ENCODE measurements around the gene PPP2R5D.

DNA sequence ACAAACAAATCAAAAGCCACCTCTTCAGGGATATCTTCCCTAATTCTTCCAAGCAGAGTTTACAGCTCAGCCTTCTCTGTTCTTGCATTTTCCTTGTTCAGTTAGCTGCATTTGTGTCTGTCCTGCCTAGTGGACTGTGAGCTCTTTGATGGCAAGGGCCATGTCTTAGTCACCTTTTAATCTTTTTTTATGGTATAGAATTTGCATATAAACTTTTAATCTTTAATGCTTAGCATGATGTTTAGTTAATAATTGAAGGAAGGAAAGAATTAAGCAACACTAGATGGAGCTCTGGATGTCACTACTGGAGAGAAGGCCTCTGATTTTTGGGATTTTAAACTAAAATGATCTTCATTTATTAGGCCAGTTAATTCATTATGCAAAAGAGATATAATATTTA is 12.1 kb downstream of the PPP2R5D start:
- TF ChIP-seq POLR2A (IDR thresholded peaks at IDR 0.05; ENCODE audit: low read length) (no peak), GATA1 (IDR thresholded peaks at IDR 0.05; ENCODE audit: low read depth, low read length) (no peak)

Measured in erythroblast (primary cell).